ENCODE results near the gene KRT74. TPM values are rescaled to one million over a fixed set of nuclear protein-coding genes. Genes with fewer than 3 reads are reported as not detected.
A peak's percentile ranks its signal among the peaks of the same experiment; 100 is the strongest.

Gene KRT74
- total and polyA plus RNA-seq, 10 donors, result not detected

DNA sequence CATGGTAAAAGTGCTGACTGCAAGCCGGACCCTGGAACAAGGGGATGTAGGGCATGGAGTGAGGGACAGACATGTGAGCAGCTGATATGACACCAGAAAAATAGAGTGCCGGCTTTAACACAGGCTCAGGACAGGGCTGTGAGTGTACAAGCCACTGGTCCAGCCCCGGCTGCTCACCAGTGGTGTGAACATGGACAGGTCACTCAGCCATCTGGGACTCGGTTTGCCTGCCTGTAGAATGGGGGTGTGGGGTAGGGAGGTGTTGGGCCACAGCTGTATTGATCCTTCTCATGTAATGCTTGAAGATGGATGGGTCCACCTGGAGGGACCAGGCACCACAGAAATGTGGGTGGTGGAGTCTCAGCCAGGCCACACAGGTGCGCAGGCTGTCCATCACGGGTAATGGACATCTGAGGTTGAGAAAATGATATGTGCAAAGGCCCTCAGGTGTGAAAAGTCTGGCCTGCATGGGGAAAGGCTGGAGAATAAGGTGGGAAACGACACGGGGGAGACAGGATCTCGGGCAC, 10.6 kb upstream of the KRT74 start:
- H3K27ac ChIP-seq, result no peak overlapping the region
- no peaks in the 10 kb centered on the region for H3K36me3 ChIP-seq
- TF ChIP-seq POLR2A (IDR thresholded peaks at IDR 0.05) (no peak), POLR2AphosphoS5 (IDR thresholded peaks at IDR 0.05) (no peak)
- TF ChIP-seq, protein P1, sequence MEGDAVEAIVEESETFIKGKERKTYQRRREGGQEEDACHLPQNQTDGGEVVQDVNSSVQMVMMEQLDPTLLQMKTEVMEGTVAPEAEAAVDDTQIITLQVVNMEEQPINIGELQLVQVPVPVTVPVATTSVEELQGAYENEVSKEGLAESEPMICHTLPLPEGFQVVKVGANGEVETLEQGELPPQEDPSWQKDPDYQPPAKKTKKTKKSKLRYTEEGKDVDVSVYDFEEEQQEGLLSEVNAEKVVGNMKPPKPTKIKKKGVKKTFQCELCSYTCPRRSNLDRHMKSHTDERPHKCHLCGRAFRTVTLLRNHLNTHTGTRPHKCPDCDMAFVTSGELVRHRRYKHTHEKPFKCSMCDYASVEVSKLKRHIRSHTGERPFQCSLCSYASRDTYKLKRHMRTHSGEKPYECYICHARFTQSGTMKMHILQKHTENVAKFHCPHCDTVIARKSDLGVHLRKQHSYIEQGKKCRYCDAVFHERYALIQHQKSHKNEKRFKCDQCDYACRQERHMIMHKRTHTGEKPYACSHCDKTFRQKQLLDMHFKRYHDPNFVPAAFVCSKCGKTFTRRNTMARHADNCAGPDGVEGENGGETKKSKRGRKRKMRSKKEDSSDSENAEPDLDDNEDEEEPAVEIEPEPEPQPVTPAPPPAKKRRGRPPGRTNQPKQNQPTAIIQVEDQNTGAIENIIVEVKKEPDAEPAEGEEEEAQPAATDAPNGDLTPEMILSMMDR (IDR thresholded peaks at IDR 0.05 in 8 of 11, conservative IDR thresholded peaks at IDR 0.05 in 3 of 11), result no peak
- H3K4me1 ChIP-seq, result peaks cover 0 to 8% (median 0%) of the 10 kb centered on the region in 6 donors
- peak; percentile 41 for DNase-seq
- no peaks in the 10 kb centered on the region for H3K9me3 ChIP-seq
- peaks cover 0 to 24% (median 0%) of the 10 kb centered on the region in 7 donors for H3K27me3 ChIP-seq (replicated peaks in 1 of 7)
- WGBS, 5 donors, result 84 to 89% (median 84%) methylated on average over 9 of the region's 9 CpGs
- H3K4me3 ChIP-seq, result no peak overlapping the region
- intact Hi-C loops (cut with DNase I; ENCODE audit: low total_unique reads), result loop anchor here (5.0 to 10.0 kb wide), 3 partner anchors 278 to 391 kb away; no protein-coding TSS in a partner anchor

DNA sequence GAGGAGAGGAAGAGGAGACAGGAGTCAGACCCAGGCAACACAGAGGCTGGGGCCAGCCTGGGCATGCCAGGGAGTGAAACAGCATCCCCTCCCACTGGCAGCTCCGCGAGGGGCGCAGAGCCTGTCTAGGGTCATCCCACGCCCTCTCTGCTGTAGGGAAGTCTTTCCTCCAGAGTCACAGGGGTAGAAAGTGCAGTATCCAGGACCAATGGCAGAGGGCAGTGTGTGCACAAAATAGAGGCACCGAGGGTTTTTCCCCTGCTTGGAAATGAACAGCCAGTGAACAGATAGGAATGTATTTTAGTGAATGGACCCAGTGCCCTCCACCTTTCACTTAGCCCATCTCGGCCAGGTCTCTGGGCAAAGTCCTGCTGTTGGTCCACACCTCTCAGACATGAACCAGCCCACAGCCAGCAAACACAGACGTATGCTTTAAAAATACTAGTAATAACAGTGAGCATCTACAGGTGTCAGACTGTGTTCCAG, 9.4 kb upstream of the KRT74 start:
- WGBS, 5 donors, result 13 to 16% (median 15%) methylated on average over 6 to 7 of the region's 7 CpGs
- Histone ChIP-seq H3K27me3 (replicated peaks in 1 of 7) (peaks cover 0 to 24% (median 0%) of the 10 kb centered on the region in 7 donors), H3K36me3 (no peaks in the 10 kb centered on the region), H3K4me3 (no peak overlapping the region), H3K9me3 (no peaks in the 10 kb centered on the region), H3K27ac (no peak overlapping the region), H3K4me1 (peaks cover 0 to 8% (median 0%) of the 10 kb centered on the region in 6 donors)
- DNase-seq, result peak; percentile 71
- TF ChIP-seq POLR2AphosphoS5 (IDR thresholded peaks at IDR 0.05) (no peak), POLR2A (IDR thresholded peaks at IDR 0.05) (no peak)
- TF ChIP-seq, protein P1 (IDR thresholded peaks at IDR 0.05 in 8 of 11, conservative IDR thresholded peaks at IDR 0.05 in 3 of 11), result peak in 10 of 11 experiments; percentile 31 to 77 (median 60)
- intact Hi-C loops (cut with DNase I; ENCODE audit: low total_unique reads), result loop anchor here (5.0 to 10.0 kb wide), 3 partner anchors 279 to 392 kb away; no protein-coding TSS in a partner anchor

DNA sequence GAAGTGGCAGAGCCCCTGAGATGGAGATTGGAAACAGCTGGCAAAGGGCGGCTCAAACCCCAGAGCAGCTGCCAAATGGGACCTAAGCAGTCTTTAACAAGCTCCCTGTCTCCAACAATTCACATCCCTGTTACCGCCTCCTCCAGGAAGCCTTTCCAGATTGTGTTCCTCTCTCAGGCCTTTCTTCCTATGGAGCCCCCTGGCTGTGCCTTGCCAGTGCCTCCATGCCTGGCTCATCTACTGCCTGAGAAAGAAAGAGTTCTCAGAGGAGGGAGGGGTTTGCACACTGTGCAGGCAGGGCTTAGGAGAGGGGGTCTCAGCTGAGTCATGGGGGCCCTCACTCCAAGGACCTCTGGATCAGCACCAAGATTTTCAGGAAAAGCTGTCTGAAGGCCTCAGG, 8.8 kb upstream of the KRT74 start:
- no peaks in the 10 kb centered on the region for H3K36me3 ChIP-seq
- peak; percentile 25 for DNase-seq
- H3K27me3 ChIP-seq (replicated peaks in 1 of 7), result peaks cover 0 to 22% (median 0%) of the 10 kb centered on the region in 7 donors
- WGBS, 5 donors, result 60 to 94% (median 69%) methylated on average over 2 of the region's 2 CpGs
- H3K4me3 ChIP-seq, result no peak overlapping the region
- intact Hi-C loops (cut with DNase I; ENCODE audit: low total_unique reads), result loop anchor here (5.0 to 10.0 kb wide), 3 partner anchors 280 to 392 kb away; no protein-coding TSS in a partner anchor
- no peak overlapping the region for H3K27ac ChIP-seq
- no peak for TF ChIP-seq POLR2AphosphoS5 (IDR thresholded peaks at IDR 0.05)
- TF ChIP-seq POLR2A (IDR thresholded peaks at IDR 0.05), result no peak
- TF ChIP-seq, protein P1 (IDR thresholded peaks at IDR 0.05 in 8 of 11, conservative IDR thresholded peaks at IDR 0.05 in 3 of 11), result no peak
- peaks cover 0 to 8% (median 0%) of the 10 kb centered on the region in 6 donors for H3K4me1 ChIP-seq
- H3K9me3 ChIP-seq, result no peaks in the 10 kb centered on the region

DNA sequence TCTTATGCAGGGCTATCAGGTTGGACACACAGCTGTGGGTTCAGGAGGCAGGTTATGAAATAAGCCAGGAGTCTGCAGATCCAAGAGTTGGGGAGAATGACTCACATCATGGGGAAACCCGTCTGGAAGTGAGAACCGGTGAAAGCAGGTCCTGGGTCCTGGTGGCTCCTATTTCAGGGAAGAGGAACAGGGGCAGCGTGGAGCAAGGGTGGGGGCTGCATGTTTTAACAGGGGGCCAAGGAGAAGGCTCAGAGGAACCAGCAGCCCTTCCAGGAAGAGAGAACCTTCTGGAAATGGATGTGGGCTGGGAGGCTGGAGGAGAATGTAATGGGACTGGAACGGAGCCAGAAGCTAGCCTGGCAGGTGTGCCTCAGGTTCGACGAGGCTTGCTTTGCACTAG, 7.8 kb upstream of the KRT74 start:
- 69 to 81% (median 76%) methylated on average over 6 of the region's 6 CpGs for WGBS, 5 donors
- Histone ChIP-seq H3K4me3 (no peak overlapping the region), H3K27me3 (replicated peaks in 1 of 7) (peaks cover 0 to 21% (median 0%) of the 10 kb centered on the region in 7 donors), H3K9me3 (no peaks in the 10 kb centered on the region), H3K27ac (no peak overlapping the region), H3K4me1 (peaks cover 0 to 8% (median 0%) of the 10 kb centered on the region in 6 donors), H3K36me3 (no peaks in the 10 kb centered on the region)
- DNase-seq, result no peak
- TF ChIP-seq POLR2AphosphoS5 (IDR thresholded peaks at IDR 0.05) (no peak), POLR2A (IDR thresholded peaks at IDR 0.05) (no peak)
- TF ChIP-seq, protein P1 (IDR thresholded peaks at IDR 0.05 in 8 of 11, conservative IDR thresholded peaks at IDR 0.05 in 3 of 11), result no peak
- intact Hi-C loops (cut with DNase I; ENCODE audit: low total_unique reads), result loop anchor here (5.0 to 10.0 kb wide), 3 partner anchors 281 to 393 kb away; no protein-coding TSS in a partner anchor
